Endothelial cell (in vitro differentiated cells): ENCODE results near the gene PRSS16. TPM values are rescaled to one million over a fixed set of nuclear protein-coding genes. Genes with fewer than 3 reads are reported as not detected.
"Not testable (repeated sequence)": the region's sequence is repeated elsewhere in the genome, so short reads cannot be mapped to it uniquely, and the experiment has no call there.

Experiments
- DNase-seq: peaks from one replicate; pipeline ENCODE4 v3.0.0; 2021; ENCODE audit warnings: low spot score
- H3K27ac Mint-ChIP-seq: one replicate; pipeline ENCODE4 v1.8.0; 2021; ENCODE audit warnings: mixed read lengths, inconsistent platforms; ENCODE audit not compliant: unreplicated experiment
- H3K27me3 Mint-ChIP-seq: one replicate; pipeline ENCODE4 v1.8.0; 2021; ENCODE audit warnings: mild to moderate bottlenecking, moderate library complexity, mixed read lengths, inconsistent platforms; ENCODE audit not compliant: unreplicated experiment
- H3K36me3 Mint-ChIP-seq: one replicate; pipeline ENCODE4 v1.8.0; 2021; ENCODE audit warnings: mild to moderate bottlenecking, low read depth, mixed read lengths, inconsistent platforms; ENCODE audit not compliant: unreplicated experiment
- H3K4me1 Mint-ChIP-seq: one replicate; pipeline ENCODE4 v1.8.0; 2021; ENCODE audit warnings: mild to moderate bottlenecking, mixed read lengths, inconsistent platforms; ENCODE audit not compliant: unreplicated experiment
- H3K4me3 Mint-ChIP-seq: one replicate; pipeline ENCODE4 v1.8.0; 2021; ENCODE audit warnings: mild to moderate bottlenecking, mixed read lengths, inconsistent platforms; ENCODE audit not compliant: unreplicated experiment
- H3K9me3 Mint-ChIP-seq: one replicate; pipeline ENCODE4 v1.8.0; 2021; ENCODE audit warnings: mixed read lengths, inconsistent platforms; ENCODE audit not compliant: unreplicated experiment
- total RNA-seq: library from RNA; stranded (reverse); fragmentation: NEBNext Ultra II Directional; extraction: Animal tissue kit (Norgen Biotek cat#: 25700); gene quantifications from one replicate; pipeline ENCODE4 v1.2.1, GENCODE V29; 2021; ENCODE audit not compliant: unreplicated experiment
- TF ChIP-seq, protein P1 (sequence below): fragments of 200-600 bp; sonication (generic); IDR thresholded peaks from one replicate; pipeline ENCODE4 v1.5.0; 2021; ENCODE audit warnings: antibody characterized with exemption; ENCODE audit not compliant: unreplicated experiment

PRSS16 gene
- total RNA-seq, 1 donor from 2014 or later, result 6.1 TPM

DNA sequence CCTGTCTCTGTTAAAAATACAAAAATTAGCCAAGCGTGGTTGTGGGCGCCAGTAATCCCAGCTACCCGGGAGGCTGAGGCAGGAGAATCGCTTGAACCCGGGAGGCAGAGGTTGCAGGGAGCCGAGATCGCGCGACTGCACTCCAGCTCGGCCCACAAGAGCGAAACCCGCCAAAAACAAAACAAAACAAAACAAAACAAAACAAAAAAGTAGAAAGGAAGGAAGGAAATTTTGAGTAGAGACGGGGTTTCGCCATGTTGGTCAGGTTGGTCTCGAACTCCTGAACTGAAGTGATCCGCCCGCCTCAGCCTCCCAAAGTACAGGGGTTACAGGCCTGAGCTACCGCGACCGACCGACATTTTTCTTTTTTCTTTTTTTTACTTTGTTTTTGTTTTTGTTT is 30.6 kb upstream of the PRSS16 start:
- Mint-ChIP-seq H3K9me3 (no peaks in the 10 kb centered on the region), H3K27ac (no peak overlapping the region)

DNA sequence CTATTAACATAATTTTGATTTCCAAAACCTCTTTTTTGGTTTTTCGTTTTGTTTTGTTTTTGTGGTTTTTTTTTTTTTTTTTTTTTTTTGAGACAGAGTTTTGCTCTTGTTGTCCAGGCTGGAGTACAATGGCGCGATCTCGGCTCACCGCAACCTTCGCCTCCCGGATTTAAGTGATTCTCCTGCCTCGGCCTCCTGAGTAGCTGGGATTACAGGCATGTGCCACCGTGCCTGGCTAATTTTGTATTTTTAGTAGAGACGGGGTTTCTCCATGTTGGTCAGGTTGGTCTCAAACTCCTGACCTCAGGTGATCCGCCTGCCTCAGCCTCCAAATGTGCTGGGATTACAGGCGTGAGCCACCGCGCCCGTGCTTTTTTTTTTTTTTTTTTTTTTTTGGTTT is 24.5 kb upstream of the PRSS16 start:
- H3K36me3 Mint-ChIP-seq, H3K27ac Mint-ChIP-seq, H3K4me3 Mint-ChIP-seq, H3K27me3 Mint-ChIP-seq, DNase-seq, H3K9me3 Mint-ChIP-seq: not testable (repeated sequence)
- H3K4me1 Mint-ChIP-seq, result peaks cover 10% of the 10 kb centered on the region

More for the DNA sequence above, 30.6 kb upstream of the PRSS16 start:
- peaks cover 2% of the 10 kb centered on the region for H3K4me1 Mint-ChIP-seq
- no peaks in the 10 kb centered on the region for H3K36me3 Mint-ChIP-seq
- peaks cover 3% of the 10 kb centered on the region for H3K27me3 Mint-ChIP-seq
- no peak overlapping the region for H3K4me3 Mint-ChIP-seq
- DNase-seq, result no peak
- TF ChIP-seq, protein P1, sequence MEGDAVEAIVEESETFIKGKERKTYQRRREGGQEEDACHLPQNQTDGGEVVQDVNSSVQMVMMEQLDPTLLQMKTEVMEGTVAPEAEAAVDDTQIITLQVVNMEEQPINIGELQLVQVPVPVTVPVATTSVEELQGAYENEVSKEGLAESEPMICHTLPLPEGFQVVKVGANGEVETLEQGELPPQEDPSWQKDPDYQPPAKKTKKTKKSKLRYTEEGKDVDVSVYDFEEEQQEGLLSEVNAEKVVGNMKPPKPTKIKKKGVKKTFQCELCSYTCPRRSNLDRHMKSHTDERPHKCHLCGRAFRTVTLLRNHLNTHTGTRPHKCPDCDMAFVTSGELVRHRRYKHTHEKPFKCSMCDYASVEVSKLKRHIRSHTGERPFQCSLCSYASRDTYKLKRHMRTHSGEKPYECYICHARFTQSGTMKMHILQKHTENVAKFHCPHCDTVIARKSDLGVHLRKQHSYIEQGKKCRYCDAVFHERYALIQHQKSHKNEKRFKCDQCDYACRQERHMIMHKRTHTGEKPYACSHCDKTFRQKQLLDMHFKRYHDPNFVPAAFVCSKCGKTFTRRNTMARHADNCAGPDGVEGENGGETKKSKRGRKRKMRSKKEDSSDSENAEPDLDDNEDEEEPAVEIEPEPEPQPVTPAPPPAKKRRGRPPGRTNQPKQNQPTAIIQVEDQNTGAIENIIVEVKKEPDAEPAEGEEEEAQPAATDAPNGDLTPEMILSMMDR, result no peak

DNA sequence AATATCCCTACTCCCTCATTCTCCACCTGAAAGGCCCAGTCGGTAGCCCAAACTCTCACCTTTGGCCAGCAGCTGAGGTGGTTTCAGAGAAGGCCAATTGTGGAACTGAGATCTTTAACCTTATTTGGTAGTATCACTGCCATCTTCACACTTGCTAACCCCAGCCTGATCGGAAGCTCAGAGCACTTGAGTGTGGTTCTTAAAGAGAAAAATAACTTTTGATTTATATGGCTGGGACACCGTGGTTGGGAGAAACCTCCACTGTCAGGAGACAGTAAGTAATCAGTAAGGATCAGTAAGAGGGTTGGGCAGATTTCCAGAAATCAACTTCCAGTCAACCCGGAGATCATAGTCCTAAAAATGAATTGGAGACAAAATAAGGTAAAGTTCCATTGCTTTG is 22.8 kb upstream of the PRSS16 start:
- TF ChIP-seq, protein P1, result no peak
- no peaks in the 10 kb centered on the region for H3K9me3 Mint-ChIP-seq
- no peaks in the 10 kb centered on the region for H3K36me3 Mint-ChIP-seq
- H3K4me3 Mint-ChIP-seq, result no peak overlapping the region
- DNase-seq, result no peak
- H3K4me1 Mint-ChIP-seq, result peaks cover 14% of the 10 kb centered on the region
- no peak overlapping the region for H3K27ac Mint-ChIP-seq
- peaks cover 3% of the 10 kb centered on the region for H3K27me3 Mint-ChIP-seq

DNA sequence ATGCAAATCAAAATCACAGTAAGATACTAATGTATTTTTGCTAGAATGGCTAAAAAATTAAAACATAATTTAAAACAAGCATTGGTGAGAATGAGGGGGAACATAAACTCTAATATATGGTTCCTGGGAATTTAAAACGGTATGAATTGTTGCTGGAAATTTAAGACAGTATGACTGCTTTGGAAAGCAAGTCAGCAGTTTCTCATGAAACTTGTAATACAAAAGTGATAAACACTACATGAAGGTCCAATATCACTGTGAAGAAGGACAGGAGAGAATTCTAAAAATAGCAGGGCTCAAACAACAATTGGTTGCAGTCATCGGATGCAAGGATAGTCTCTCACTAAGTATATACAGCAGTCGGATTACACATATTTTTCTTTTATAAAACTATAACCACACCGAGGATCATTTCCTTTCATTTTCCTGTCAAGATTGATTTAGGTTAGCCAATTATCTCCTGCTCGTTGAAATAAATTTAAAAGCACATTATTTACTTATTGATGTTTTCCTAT is 18.5 kb upstream of the PRSS16 start:
- H3K4me3 Mint-ChIP-seq, result no peak overlapping the region
- no peak for DNase-seq

DNA sequence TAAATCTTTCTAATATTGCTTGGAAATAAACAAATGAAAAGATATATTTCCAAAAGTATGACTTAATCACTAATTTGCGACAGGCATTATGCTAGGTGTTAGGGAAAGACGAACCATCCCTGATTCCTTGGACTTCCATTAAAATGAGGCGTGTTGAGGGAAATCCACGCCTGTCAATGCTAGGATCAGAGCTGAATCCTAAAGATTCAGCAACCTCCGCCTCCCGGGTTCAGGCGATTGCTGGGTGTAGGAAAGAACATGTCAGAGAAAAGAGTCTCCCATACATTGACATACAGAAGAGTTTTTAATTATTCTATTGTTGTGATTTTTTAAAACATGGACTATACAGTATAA is 16.8 kb upstream of the PRSS16 start:
- peaks cover 4% of the 10 kb centered on the region for H3K27me3 Mint-ChIP-seq
- no peak for DNase-seq
- H3K36me3 Mint-ChIP-seq, result no peaks in the 10 kb centered on the region
- peak overlapping the region; percentile 69 for H3K4me3 Mint-ChIP-seq
- no peaks in the 10 kb centered on the region for H3K9me3 Mint-ChIP-seq
- peaks cover 18% of the 10 kb centered on the region for H3K4me1 Mint-ChIP-seq
- H3K27ac Mint-ChIP-seq, result peak overlapping the region; percentile 32
- TF ChIP-seq, protein P1, result no peak

More for the DNA sequence above, 18.5 kb upstream of the PRSS16 start:
- Mint-ChIP-seq H3K36me3 (no peaks in the 10 kb centered on the region), H3K27me3 (peaks cover 4% of the 10 kb centered on the region), H3K4me1 (peaks cover 19% of the 10 kb centered on the region), H3K9me3 (no peaks in the 10 kb centered on the region), H3K27ac (no peak overlapping the region)
- TF ChIP-seq, protein P1, result no peak
